ENCODE measurements around the gene C11orf24. TPM values are rescaled to one million over a fixed set of nuclear protein-coding genes. Genes with fewer than 3 reads are reported as not detected.

C11orf24 gene
- polyA plus RNA-seq, 10 donors, result 22.9 to 38.8 (median 28.6) TPM

GRCh38 chr11:68273026-68273738 is 1.4 kb upstream of the C11orf24 start:
- DNase-seq, result no peak

GRCh38 chr11:68271023-68271780 is 571 bp downstream of the C11orf24 start:
- DNase-seq, result peak; percentile 64 to 87 (median 69)

- no peak for DNase-seq
These were observed 1.4 kb downstream of the C11orf24 start for GRCh38 chr11:68270196-68271022.

DNA sequence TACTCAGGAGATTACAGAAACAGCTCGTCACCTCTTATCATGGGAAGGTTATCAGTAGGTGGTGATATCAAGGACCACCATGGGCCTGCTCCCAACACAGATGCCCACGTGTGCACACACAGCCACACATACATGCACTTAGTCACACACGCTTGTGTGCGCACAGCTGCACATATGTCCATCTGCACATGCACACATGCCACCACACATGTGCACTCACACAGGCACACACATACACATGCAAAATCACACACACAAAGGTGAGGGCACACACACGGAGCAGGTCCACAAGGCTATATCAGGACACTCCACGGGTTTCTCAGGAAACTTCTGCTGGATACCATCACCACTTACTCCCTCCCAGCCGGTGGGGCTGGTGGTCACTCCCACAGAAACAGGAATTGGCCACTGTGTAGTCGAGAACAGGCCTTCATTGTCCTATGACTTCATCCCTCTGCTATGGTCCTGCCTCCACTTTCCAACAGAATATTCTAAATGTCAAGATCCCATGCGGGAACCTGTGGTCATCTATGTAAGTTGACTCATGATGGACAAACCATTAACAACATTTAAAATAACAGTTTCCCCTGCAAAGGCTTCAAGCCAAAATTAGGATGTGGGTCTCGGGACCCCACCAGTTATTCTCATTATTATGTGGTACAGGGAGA is 2.2 kb downstream of the C11orf24 start:
- DNase-seq, result peak in 2 of 3 donors; percentile 24 to 35

DNA sequence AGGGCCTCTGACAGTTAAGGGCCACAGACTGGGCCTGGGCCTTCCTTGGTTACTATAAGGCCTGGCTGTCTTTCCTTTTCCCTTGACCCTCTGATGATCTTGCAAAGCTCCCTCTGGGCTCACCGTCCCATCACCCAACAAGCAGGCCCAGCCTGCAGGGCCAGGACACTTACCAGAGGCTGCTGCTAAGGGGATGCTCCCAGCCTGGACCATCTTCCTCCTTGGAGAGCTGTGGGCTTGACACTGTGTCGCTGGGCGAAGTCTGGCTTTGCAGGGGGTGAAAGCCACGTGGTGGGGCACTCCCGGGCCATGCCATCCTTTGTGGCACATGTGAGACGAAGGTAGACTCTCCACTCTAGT is 3.9 kb downstream of the C11orf24 start:
- DNase-seq, result no peak

DNA sequence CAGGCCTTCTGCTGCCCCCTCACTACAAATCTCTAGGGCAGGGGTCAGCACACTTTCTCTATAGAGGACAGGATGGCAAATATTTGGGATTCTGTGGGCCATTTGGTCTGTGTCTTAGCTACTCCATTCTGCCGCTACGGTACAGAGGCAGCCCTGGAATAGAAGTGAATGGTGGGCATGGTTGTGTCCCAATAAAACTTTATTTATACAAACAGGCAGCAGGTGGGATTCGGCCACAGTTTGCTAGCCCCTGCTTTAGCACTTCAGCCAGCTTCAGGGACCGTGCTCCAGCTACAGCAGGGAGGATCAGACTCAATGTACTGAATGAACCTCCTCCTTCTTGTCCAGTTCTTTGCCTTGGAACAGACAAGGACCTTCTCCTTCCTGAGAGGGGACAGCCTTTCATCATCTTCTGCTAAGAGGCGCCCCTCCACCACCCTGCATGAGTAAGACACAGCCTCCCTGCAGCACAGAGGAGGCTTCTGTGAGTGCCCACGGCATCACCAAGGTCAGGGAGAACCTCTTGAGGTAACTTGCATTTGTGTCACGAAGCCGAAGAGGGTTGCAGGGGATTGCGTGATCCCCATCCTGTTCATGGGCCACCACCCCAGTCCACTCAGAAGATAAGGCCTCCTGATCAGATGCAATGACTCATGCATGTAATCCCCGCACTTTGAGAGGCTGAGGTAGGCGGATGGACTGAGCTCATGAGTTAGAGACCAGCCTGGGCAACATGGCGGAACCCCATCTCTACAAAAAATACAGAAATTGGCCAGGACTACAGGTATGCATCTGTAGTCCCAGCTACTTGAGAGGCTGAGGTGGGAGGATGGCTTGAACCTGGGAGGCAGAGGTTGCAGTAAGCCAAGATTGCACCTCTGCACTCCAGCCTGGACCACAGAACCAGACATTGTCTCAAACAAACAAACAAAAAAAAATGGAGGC is 4.6 kb downstream of the C11orf24 start:
- no peak for DNase-seq

DNA sequence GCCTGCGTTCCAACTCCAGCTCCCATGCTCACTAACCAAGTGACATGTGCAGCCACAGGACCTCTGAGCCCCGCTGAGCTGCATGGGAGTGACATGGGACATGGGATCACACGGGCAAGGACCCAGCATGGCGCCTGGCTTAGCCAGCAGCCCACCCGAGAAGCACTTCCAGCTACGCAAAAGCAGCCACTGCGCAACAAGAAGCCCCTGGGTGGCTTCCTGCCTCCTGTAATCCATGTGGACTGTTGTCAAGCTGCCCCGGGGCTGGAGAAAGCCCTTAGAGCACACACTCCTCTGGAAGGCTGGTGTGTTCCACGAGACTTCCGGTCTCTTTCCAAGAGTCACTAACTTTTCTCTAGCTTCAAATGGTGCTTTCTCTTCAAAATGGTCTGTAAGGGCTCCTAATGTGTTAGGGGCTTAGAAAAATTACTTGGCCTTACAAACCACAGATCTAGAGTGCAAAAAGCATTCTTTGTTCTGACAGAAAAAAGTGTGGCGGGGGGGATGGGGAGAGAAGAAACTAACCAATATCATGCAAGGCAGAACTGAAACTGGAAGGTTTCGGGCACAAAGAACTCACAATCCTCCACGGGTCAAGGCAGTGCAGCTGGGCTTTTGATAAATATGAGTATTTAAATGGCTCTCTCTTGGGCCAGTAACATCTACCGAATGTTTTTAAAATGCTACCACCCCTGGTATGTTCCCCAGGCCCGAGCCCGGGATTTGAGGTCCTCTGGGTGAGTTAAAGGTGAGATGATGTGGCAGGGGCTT is 5.5 kb downstream of the C11orf24 start:
- DNase-seq, result no peak

GRCh38 chr11:68264741-68265540 is 6.8 kb downstream of the C11orf24 start:
- DNase-seq, result no peak

DNA sequence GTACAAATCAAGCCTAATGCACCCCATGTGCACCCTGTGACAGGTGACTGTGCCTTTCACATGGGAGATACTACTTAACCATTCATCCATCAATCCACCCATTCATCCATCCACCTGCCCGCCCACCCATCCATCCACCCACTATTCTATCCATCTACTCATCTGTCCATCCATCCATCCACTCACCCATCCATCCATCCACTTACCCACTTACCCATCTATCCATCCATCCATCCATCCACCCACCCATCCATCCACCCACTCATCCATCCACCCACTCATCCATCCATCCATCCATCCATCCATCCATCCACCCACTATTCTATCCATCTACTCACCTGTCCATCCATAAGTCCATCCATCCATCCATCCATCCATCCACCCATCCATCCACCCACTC is 7.5 kb downstream of the C11orf24 start:
- DNase-seq, result no peak

- no peak for DNase-seq
These were observed 8.2 kb downstream of the C11orf24 start for GRCh38 chr11:68263444-68264035.

DNA sequence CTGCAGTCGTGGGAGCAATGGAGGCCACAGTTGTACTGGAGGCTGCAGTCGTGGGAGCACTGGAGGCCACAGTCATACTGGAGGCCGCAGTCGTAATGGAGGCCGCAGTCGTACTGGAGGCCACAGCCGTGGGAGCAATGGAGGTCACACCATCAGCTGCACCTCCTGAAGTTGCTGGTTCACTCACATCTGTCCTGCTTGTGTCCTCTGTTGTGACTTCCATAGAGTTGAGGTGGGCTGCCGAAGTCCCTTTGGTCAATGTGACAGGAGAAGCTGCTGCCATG is 9.3 kb downstream of the C11orf24 start:
- no peak for DNase-seq

- no peak for DNase-seq
These were observed 9.8 kb downstream of the C11orf24 start for GRCh38 chr11:68261749-68262543.

DNA sequence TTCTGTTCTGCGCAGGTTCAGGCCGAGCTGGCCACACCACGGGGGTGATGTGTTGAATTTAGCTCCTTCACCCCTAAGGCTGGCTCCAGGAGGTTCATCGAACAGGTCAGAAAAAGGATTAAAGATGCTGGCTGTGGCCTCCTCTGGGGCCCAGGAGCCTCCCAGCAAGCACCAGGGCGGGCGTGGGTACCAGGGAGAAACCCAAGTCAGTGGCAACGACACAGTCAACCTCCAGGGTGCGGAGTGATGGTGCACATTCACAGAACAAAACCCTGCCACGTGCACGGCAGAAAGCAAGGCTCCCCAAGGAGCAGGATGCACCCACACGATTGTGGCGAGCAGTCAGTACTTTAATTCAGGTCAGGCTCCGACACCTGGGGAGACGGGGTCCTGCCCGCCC is 10.8 kb downstream of the C11orf24 start:
- DNase-seq, result no peak

DNA sequence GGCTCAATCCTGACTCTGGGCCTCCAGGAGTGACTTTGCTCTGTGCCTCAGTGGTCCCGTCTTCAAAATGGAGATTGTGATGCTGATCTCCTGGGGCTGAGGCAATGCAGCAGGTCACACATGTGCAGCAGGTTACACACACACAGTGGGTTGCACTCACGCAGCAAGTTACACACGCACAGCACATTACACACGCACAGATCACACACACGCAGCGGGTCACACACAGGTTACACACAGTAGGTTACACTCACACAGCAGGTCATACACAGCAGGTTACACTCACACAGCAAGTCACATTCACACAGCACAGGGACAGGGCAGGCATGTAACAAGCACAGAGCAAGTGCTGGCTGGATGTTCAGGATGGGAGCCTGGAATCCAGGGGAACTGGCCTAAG is 11.3 kb downstream of the C11orf24 start:
- no peak for DNase-seq

DNA sequence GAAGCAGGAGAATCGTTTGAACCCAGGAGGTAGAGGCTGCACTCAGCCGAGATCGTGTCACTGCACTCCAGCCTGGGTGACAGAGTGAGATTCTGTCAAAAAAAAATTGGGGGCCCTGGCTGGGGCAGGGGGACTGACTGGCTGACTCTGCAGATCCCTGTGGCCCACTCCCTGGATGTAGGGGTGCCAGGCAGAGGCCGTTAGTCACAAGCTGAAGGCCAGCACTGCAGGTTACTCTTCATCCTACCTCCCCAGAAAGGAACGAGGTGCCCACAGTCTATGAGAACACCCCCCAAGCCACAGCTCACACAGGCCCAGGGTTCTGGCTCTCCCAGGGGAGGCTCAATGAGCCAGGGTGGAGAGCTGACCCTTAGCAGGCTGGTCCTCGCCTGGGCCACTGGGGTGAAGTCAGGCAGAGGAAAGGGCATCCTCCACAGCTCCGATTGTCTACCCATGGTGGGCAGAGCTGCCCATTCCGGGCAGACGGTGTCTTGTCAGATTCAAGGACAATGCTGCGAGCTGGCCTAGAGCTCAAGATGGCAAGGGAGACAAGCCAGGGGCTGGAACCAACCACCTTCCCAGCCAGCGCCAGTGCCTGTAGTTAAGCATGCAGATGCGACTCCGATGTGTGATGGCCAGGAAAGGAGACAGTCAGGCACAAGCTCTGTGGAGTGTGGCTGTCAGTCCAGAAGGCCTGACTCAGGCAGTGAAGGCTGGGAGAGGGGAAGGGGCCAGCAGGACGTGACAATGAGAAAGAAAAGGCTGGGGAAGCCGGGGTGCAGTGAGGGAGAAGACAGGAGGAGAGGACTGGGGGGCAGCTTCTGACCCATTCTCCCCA is 12.4 kb downstream of the C11orf24 start:
- DNase-seq, result no peak

- no peak for DNase-seq
These were observed 13.4 kb downstream of the C11orf24 start for GRCh38 chr11:68258363-68258765.
